Embryonic facial prominence (tissue), 1 donor: ENCODE data around the gene XG.
"Not testable (repeated sequence)": the region's sequence is repeated elsewhere in the genome, so short reads cannot be mapped to it uniquely, and the experiment has no call there.

ENCODE experiments used
- DNase-seq: peaks from one replicate; pipeline ENCODE4 v3.0.0-alpha.2; 2016; ENCODE audit errors: extremely low spot score

XG gene

DNA sequence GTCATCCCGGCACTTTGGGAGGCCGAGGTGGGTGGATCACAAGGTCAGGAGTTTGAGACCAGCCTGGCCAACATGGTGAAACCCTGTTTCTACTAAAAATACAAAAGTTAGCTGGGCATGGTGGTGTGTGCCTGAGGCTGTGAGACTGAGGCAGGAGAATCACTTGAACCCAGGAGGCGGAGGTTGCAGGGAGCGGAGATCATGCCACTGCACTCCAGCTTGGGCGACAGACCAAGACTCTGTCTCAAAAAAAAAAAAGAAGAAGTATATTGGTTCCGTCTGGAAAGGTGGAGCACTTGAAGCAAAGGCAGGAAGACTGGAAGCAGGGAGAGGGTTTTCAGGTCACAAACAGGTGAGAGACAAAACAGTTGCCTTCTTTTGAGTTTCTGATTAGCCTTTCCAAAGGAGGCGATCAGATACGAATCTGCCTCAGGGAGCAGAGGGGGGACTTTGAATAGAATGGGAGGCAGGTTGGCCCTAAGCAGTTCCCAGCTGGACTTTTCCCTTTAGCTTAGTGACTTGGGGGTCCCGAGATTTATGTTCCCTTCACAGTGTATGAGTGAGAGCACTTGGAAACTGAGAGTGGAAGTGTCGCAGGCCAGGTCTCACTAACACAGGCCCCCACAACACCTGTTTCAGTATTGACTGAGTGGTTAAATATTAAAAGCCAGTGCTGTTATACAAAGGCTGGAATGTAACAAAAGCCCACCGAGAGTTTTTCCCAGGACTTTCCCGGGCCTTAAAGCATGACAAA lies 28.8 kb downstream of the XG start:
- not testable (repeated sequence) for DNase-seq

DNA sequence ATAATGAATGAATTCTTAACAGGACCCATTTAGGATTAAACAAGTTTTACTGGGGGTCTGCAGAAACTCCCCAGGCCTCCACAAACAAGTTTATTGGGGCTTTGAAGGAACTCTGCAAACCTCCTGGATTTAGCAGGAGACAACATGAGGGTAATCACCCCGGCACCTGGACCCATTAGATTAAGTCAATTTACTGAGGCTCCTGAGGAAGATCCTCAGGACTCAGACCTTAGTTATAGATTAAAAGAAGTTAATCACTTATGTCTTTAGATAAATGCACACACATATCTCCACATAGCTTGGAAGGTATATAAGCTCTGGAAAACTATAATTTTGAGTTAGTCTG lies 29.4 kb downstream of the XG start:
- no peak for DNase-seq

DNA sequence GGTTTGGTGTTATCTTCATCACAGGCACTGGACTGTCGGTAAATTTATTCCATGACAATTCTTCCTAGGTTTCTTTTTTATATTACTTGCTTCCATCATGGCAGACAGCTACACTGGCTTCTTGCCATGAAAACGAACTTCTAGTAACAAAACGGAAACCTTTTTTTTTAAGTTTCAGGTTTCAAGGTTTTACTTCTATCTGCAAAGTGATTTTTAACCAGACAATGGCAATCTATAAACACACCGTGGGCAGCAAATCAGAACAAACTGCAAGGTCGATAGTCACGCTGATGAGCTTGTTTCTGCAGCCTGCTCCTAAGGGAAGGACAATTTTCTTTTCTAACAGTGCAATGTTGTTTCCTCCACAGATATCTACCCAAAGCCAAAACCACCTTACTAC lies 29.9 kb downstream of the XG start:
- DNase-seq: no peak

DNA sequence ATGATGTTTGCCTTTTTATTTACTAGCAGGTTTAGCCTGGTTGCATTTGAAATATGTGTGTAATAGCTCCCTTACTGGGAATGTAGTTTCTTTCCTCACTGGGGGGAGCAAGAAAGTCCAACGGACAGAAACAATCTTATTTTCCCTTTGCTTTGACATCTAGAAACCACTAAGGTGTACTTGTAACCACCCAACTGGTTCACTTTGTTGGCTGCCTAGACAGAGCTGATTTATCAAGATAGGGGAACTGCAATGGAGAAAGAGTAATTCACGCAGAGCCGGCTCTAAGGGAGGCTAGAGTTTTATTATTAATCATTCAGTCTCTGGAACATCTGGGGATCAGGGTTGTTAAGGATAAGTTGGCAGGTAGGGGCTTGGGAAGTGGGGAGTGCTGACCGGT lies 30.3 kb downstream of the XG start:
- no peak for DNase-seq

DNA sequence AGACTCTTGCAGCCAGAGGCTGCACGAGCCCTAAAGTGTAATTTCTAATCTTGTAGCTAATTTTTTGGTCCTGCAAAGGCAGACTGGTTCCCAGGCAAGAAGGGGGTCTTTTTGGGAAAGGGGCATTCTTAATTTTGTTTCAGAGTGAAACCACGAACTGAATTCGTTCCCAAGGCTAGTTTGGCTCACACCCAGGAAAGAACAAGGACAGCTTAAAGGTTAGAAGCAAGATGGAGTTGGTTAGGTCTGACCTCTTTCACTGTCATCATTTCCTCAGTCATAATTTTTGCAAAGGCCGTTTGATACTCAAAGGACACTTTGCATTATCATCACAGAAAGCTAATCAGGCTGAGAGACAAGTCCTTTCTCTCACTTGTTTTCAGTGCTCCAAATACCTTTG lies 30.9 kb downstream of the XG start:
- DNase-seq: no peak

DNA sequence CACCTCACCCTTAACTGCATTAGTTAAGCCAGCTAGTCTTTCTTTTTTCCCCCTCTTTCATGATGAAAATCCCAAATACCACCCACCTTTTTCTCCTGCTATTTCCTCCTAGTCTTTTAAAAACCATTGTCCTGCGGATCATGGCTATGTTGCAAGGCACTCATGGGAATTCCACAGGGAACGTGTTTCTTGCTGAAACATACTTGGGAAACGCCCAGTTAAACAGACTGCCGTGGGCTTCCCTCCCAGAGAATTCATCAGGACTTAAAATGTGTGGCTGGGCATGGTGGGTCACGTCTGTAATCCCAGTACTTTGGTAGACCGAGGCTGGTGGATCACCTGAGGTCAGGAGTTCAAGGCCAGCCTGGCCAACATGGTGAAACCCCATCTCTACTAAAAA lies 32.2 kb downstream of the XG start:
- no peak for DNase-seq

DNA sequence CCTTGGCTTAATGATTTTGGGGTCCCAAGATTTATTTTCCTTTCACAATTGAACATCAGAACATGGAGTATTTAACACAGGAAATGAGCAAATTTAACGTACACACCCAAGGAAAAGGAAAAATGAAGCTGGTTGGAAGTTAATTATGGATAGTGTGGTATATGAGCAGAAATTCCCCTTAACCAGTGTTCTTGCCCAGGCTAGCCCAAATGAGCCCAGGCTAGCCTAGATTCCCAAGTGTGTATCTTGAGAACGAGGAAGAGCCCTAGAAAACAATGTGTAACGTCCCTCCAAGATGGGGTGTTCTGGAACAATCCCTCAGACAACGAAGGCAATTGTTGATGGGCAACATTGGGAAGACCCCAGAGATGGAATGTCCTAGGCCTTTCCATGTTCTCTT lies 33.7 kb downstream of the XG start:
- DNase-seq: no peak

DNA sequence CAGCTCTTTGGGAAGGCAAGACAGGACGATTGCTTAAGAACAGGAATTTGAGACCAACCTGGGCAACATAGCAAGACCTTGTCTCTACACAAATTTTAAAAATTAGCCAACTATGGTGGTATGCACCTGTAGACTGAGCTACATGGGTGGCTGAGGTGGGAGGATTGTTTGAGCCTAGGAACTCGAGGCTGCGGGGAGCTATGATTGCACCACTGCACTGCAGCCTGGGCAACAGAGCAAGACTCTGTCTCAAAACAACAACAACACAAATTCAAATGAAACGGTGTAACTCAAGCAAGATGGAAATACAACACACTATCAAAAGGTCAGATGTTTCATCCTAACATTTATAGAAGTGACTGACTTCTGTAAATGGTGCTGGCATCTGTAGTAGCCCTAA lies 37.1 kb downstream of the XG start:
- DNase-seq: no peak

DNA sequence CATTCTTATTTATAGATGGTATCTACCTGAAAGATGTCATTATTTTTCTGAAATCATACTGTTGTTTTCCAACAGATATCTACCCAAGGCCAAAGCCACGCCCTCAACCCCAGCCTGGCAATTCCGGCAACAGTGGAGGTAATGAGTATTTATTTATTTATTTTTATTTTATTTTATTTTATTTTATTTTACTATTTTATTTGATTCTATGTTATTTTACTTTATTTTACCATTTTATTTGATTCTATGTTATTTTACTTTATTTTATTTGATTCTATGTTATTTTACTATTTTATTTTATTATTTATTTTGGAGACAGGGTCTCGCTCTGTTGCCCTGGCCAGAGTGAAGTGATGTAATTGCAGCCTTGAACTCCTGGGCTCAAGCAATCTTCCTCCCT lies 37.7 kb downstream of the XG start:
- DNase-seq: no peak

GRCh38 chrX:2793752-2794151 lies 41.9 kb downstream of the XG start:
- no peak for DNase-seq

DNA sequence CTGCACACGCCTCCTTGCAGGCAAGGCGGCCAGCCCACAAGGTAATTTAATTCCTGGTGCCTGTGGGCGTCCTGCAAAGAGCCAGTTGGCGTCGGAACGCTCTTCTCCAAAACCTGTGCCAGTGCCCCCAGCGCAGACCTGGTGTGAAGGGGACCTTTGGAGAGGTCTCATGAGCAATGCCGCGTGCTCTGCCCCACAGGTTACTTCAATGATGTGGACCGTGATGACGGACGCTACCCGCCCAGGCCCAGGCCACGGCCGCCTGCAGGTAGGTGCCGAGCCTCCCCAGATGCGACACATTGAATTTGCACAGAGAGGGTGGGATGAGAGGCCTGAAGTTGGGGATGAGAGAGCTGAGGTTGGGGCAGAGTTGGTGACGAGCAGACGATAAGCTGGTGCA lies 42.5 kb downstream of the XG start:
- no peak for DNase-seq

DNA sequence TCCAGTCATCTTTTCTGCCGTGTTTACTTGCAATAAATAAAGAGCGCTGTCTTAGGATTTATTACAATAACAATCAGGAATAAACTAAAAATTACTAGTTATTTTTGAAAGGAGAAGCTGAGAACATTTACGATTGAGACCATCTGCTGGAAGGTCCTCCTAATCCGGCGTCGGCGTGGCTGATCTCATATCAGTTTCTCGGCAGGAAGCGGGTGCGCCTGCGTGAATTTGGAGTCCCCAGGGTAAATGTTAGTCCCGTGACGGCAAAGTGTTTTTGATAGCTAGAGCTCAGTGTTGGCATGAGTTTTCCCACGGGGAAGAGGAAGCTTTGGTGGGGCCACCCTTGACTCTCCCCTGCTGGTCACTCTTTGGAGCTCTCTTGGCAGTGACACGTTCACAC lies 45.0 kb downstream of the XG start:
- DNase-seq: not testable (repeated sequence)

DNA sequence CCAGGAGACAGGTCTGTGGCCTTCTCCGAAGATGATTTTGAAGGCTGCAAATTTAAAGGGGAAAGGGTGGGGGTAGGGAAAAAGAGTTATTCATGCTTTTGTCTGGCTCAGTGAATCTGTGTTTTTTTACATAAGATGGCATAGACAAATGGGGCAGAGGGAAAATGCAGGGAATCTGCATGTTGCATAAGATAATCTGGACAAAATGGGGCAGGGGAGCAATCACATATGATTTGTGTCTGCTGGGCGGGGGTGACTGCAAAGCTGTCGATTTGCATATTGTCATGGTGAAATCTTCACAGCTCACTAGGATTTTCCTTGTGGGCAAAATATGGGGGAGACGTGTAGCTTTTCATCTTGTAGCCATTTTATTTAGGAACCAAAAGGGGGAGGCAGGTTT lies 47.5 kb downstream of the XG start:
- no peak for DNase-seq

DNA sequence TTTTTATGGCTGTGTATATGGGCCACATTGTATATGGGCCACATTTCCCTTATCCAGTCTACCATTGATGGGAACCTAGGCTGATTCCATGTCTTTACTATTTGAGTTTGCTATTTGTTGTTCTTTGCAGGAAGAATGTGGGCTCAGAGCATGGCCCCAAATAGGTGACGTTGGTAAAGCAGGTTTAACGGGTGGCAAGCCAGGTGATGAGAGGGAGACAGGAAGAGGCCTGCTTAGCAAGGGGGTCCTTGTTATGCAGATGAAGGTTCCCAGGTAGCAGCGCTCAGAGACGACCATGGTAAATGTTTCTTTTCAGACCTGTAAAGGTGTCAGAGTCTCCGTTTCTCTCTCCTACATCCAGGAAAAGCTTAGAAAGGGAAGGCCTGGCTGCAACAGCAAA lies 48.1 kb downstream of the XG start:
- DNase-seq: not testable (repeated sequence)

GRCh38 chrX:2801223-2801622 lies 49.4 kb downstream of the XG start:
- DNase-seq: no peak

- DNase-seq: not testable (repeated sequence)
Observed at GRCh38 chrX:2802376-2803090, 50.7 kb downstream of the XG start.

DNA sequence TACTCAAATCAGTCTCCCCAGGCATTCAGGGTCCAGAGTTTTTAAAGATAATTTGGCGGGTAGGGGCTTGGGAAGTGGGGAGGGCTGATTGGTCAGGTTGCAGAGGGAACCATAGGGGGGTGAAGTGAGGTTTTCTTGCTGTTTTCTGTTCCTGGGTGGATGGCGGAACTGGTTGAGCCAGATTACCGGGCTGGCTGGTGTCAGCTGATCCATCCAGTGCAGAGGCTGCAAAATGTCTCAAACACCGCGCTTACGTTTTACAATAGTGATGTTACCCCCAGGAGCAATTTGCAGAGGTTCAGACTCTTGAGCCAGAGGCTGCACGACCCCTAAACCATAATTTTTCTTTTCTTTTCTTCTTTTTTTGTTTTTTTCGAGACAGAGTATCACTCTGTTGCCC lies 51.6 kb downstream of the XG start:
- DNase-seq: not testable (repeated sequence)

GRCh38 chrX:2804106-2804843 lies 52.4 kb downstream of the XG start:
- not testable (repeated sequence) for DNase-seq

GRCh38 chrX:2804858-2805257 lies 53.0 kb downstream of the XG start:
- not testable (repeated sequence) for DNase-seq

DNA sequence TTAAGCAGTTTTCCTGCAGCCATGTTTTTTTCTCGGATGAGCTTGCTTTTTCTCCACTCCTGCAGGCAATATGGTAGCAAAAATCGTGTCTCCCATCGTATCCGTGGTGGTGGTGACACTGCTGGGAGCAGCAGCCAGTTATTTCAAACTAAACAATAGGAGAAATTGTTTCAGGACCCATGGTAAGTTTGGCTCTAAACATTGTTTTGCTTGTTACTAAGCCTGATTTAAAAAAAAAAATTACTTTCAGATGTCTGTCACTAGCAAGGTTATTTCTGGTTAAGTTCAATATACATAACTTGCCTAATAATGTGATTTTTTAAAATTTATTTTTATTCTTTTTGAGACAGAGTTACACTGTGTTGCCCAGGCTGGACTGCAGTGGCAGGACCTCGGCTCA lies 59.4 kb downstream of the XG start:
- DNase-seq: no peak

DNA sequence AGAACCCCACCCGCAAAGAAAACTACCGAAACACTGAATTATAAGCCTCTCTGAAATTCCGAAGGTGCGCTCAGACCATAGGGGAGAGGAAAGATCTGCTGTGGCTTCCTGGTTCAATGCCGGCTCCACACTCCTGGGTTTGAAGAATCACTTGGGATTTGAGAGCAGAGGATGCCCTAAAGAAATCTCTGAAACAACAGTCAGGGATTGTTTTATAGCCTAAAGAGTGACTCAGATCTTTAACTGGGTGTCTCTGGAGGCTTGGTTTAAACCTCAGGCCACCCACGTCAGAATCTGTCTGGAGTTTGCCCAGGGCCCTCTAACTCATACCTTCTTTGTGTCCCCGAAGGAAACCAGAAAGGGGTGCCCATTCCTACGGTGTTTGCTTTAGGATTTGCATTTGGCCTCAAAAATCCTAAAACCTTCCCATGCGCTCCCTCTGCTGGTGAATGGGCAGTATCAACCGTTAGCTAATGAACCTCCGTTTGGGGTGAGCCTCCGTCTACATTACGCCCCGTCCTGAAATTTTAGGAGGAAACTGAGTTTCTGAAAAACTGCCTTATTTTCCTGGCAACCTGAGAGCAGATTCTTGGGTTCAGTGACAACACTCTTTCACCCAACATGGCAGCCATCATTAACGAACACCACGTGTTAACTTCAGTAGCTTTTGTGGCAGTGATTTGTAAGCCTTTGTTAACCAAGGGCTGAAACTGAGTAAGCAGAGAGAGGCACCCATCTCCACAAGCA lies 60.5 kb downstream of the XG start:
- DNase-seq: not testable (repeated sequence)

- no peak for DNase-seq
Observed at GRCh38 chrX:2817036-2817435, 65.2 kb downstream of the XG start.
